Mammary epithelial cell (primary cell): ENCODE measurements around the gene MRE11.

ENCODE experiments used
- EZH2 ChIP-seq: IDR thresholded peaks from 2 replicates; pipeline ENCODE4 v1.6.1; 2012; ENCODE audit warnings: low read length, inconsistent platforms, borderline replicate concordance
- TF ChIP-seq, protein P1 (sequence below), 2 donors: IDR thresholded peaks in 1 of 2; conservative IDR thresholded peaks in 1 of 2; 2 replicates each; pipeline ENCODE4 v1.5.1; 2011 to 2012; ENCODE audit warnings: inconsistent platforms in 2 of 2, low read length in 2 of 2, mild to moderate bottlenecking in 2 of 2, control low read depth in 1 of 2, low read depth in 1 of 2; ENCODE audit not compliant: insufficient read depth in 1 of 2; ENCODE audit errors: extremely low read depth in 1 of 2

DNA sequence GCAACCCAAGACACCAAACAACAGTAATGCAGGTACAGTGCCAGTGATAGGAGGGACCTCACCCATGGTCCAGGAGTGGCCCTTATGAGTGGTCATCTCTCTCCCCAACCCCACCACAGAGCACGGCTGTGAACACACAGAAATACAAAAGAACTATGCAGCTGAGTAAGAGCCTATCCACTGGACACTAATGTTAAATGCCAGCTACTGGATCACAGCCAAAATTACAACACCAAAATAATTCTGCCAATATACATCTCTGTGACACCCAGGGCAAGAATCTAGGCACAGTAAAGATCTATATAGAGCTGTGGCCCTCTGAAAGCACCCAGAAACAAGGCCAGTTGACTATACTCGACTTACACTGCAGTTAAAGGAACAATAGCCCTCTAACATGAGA, 69.6 kb downstream of the MRE11 start:
- TF ChIP-seq, protein P1, sequence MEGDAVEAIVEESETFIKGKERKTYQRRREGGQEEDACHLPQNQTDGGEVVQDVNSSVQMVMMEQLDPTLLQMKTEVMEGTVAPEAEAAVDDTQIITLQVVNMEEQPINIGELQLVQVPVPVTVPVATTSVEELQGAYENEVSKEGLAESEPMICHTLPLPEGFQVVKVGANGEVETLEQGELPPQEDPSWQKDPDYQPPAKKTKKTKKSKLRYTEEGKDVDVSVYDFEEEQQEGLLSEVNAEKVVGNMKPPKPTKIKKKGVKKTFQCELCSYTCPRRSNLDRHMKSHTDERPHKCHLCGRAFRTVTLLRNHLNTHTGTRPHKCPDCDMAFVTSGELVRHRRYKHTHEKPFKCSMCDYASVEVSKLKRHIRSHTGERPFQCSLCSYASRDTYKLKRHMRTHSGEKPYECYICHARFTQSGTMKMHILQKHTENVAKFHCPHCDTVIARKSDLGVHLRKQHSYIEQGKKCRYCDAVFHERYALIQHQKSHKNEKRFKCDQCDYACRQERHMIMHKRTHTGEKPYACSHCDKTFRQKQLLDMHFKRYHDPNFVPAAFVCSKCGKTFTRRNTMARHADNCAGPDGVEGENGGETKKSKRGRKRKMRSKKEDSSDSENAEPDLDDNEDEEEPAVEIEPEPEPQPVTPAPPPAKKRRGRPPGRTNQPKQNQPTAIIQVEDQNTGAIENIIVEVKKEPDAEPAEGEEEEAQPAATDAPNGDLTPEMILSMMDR (conservative IDR thresholded peaks at IDR 0.05 in 1 of 2, IDR thresholded peaks at IDR 0.05 in 1 of 2; ENCODE audit: extremely low read depth in 1 of 2, insufficient read depth in 1 of 2, low read depth in 1 of 2, low read length in 2 of 2), result no peak
- TF ChIP-seq EZH2, result no peak
